Hepatocyte (in vitro differentiated cells): ENCODE results near the gene TM9SF2.
"Not testable (repeated sequence)": the region's sequence is repeated elsewhere in the genome, so short reads cannot be mapped to it uniquely, and the experiment has no call there.

Source experiments
- EZH2 ChIP-seq: fragments of 200-600 bp; sonication (generic); IDR thresholded peaks from 2 replicates; pipeline ENCODE4 v1.6.1; 2016; ENCODE audit warnings: antibody characterized with exemption, mild to moderate bottlenecking, borderline replicate concordance
- EZH2phosphoT487 ChIP-seq: fragments of 200-600 bp; sonication (generic); IDR thresholded peaks from one replicate; pipeline ENCODE4 v1.6.1; 2018; ENCODE audit warnings: antibody characterized with exemption, mild to moderate bottlenecking, low read depth, moderate library complexity; ENCODE audit not compliant: unreplicated experiment, severe bottlenecking
- TF ChIP-seq, protein P1 (sequence below): fragments of 200-600 bp; sonication (generic); IDR thresholded peaks from 2 replicates; pipeline ENCODE4 v1.5.1; 2016; ENCODE audit warnings: antibody characterized with exemption, mild to moderate bottlenecking; ENCODE audit not compliant: poor library complexity

GRCh38 chr13:99460802-99461201 is 40.5 kb upstream of the TM9SF2 start:
- TF ChIP-seq, protein P1, sequence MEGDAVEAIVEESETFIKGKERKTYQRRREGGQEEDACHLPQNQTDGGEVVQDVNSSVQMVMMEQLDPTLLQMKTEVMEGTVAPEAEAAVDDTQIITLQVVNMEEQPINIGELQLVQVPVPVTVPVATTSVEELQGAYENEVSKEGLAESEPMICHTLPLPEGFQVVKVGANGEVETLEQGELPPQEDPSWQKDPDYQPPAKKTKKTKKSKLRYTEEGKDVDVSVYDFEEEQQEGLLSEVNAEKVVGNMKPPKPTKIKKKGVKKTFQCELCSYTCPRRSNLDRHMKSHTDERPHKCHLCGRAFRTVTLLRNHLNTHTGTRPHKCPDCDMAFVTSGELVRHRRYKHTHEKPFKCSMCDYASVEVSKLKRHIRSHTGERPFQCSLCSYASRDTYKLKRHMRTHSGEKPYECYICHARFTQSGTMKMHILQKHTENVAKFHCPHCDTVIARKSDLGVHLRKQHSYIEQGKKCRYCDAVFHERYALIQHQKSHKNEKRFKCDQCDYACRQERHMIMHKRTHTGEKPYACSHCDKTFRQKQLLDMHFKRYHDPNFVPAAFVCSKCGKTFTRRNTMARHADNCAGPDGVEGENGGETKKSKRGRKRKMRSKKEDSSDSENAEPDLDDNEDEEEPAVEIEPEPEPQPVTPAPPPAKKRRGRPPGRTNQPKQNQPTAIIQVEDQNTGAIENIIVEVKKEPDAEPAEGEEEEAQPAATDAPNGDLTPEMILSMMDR, result not testable (repeated sequence)
- not testable (repeated sequence) for TF ChIP-seq EZH2, EZH2phosphoT487
